HUES48 (cell line): Measurements from ENCODE around the gene ZNF764.

Source experiments
- H3K27ac ChIP-seq: one replicate; pipeline ENCODE4 v1.7.0; 2013; ENCODE audit warnings: low read depth, low read length, inconsistent platforms
- H3K27me3 ChIP-seq: 2 replicates; pipeline ENCODE4 v1.6.1; 2013; ENCODE audit warnings: mild to moderate bottlenecking, low read length; ENCODE audit not compliant: control insufficient read depth, insufficient read depth
- H3K36me3 ChIP-seq: 2 replicates; pipeline ENCODE4 v1.6.1; 2013; ENCODE audit warnings: low read length; ENCODE audit not compliant: control insufficient read depth, insufficient read depth
- H3K4me1 ChIP-seq: 2 replicates; pipeline ENCODE4 v1.6.1; 2013; ENCODE audit warnings: mild to moderate bottlenecking, low read length; ENCODE audit not compliant: control insufficient read depth, insufficient read depth
- H3K4me3 ChIP-seq: 2 replicates; pipeline ENCODE4 v1.5.1; 2013; ENCODE audit warnings: mild to moderate bottlenecking, low read depth, low read length
- H3K9ac ChIP-seq: 2 replicates; pipeline ENCODE4 v1.6.1; 2013; ENCODE audit warnings: mild to moderate bottlenecking, low read depth, low read length, moderate library complexity
- H3K9me3 ChIP-seq: 2 replicates; pipeline ENCODE4 v1.6.1; 2013; ENCODE audit warnings: low read length; ENCODE audit not compliant: control insufficient read depth, insufficient read depth

ZNF764 gene

DNA sequence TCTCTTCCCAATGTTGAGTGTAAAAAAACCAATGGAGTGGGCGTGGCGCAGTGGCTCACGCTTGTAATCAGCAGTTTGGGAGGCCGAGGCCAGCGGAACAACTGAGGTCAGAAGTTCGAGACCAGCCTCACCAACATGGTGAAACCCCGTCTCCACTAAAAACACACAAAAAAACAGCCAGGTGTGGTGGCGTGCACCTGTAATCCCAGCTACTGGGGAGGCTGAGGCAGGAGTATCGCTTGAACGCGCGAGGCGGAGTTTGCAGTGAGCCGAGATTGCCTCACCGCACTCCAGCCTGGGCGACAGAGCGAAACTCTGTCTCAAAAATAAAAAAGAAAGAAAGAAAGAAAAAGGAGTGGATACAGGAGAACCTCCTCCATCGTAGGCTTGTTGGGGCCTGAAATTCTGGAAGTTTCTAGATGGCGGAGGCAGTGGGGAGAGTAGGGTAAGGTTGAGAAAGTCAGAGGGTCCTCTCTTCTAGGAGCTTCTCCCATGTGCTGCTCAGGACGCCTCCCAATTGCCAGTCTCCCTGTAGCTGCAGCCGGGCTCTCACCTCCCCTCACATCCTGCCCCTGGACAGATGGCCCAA lies 709 bp upstream of the ZNF764 start:
- Histone ChIP-seq H3K9me3 (no peaks in the 10 kb centered on the region), H3K27ac (peak overlapping the region; percentile 96), H3K9ac (peak overlapping the region; percentile 60), H3K36me3 (peaks cover 20% of the 10 kb centered on the region), H3K4me3 (peak overlapping the region; percentile 51), H3K4me1 (peaks cover 6% of the 10 kb centered on the region; the same call in 1 of the 2 replicates), H3K27me3 (no peaks in the 10 kb centered on the region)

DNA sequence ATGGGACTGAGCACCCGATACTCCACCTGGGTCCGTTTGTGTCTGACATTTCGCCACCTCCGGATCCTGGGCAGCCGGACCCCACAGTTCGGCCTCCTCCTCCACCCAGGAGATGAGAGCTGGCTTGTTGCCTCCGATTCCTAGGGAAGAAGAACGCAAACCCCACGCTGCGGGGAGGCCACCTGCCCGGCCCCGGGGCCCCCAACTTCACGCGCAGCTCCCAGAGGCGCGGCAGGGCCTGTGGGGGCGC lies 542 bp downstream of the ZNF764 start:
- Histone ChIP-seq H3K27ac (peak overlapping the region; percentile 96), H3K4me3 (peak overlapping the region; percentile 99), H3K36me3 (peaks cover 28% of the 10 kb centered on the region), H3K4me1 (peaks cover 6% of the 10 kb centered on the region; the same call in 1 of the 2 replicates), H3K27me3 (no peaks in the 10 kb centered on the region), H3K9ac (peak overlapping the region; percentile 84), H3K9me3 (no peaks in the 10 kb centered on the region)

GRCh38 chr16:30556125-30556473 lies 2.1 kb downstream of the ZNF764 start:
- no peaks in the 10 kb centered on the region for H3K27me3 ChIP-seq
- H3K4me1 ChIP-seq, result peaks cover 6% of the 10 kb centered on the region; the same call in 1 of the 2 replicates
- H3K9ac ChIP-seq, result no peak overlapping the region
- H3K4me3 ChIP-seq, result no peak overlapping the region
- H3K36me3 ChIP-seq, result peaks cover 28% of the 10 kb centered on the region
- no peaks in the 10 kb centered on the region for H3K9me3 ChIP-seq
- H3K27ac ChIP-seq, result no peak overlapping the region

GRCh38 chr16:30555315-30556124 lies 2.7 kb downstream of the ZNF764 start:
- Histone ChIP-seq H3K36me3 (peaks cover 28% of the 10 kb centered on the region), H3K4me1 (peaks cover 6% of the 10 kb centered on the region; the same call in 1 of the 2 replicates), H3K9me3 (no peaks in the 10 kb centered on the region), H3K27me3 (no peaks in the 10 kb centered on the region), H3K27ac (no peak overlapping the region), H3K9ac (no peak overlapping the region), H3K4me3 (no peak overlapping the region)

- no peak overlapping the region for H3K4me3 ChIP-seq
- peaks cover 6% of the 10 kb centered on the region; the same call in 1 of the 2 replicates for H3K4me1 ChIP-seq
- no peaks in the 10 kb centered on the region for H3K27me3 ChIP-seq
- H3K27ac ChIP-seq, result no peak overlapping the region
- H3K9me3 ChIP-seq, result no peaks in the 10 kb centered on the region
- peaks cover 28% of the 10 kb centered on the region for H3K36me3 ChIP-seq
- no peak overlapping the region for H3K9ac ChIP-seq
Measured at GRCh38 chr16:30554557-30555314, 3.4 kb downstream of the ZNF764 start.

GRCh38 chr16:30553393-30553899 lies 4.7 kb downstream of the ZNF764 start:
- no peaks in the 10 kb centered on the region for H3K27me3 ChIP-seq
- H3K36me3 ChIP-seq, result peaks cover 28% of the 10 kb centered on the region
- no peak overlapping the region for H3K4me3 ChIP-seq
- H3K9me3 ChIP-seq, result no peaks in the 10 kb centered on the region
- no peak overlapping the region for H3K9ac ChIP-seq
- H3K4me1 ChIP-seq, result peaks cover 8% of the 10 kb centered on the region
- H3K27ac ChIP-seq, result no peak overlapping the region

DNA sequence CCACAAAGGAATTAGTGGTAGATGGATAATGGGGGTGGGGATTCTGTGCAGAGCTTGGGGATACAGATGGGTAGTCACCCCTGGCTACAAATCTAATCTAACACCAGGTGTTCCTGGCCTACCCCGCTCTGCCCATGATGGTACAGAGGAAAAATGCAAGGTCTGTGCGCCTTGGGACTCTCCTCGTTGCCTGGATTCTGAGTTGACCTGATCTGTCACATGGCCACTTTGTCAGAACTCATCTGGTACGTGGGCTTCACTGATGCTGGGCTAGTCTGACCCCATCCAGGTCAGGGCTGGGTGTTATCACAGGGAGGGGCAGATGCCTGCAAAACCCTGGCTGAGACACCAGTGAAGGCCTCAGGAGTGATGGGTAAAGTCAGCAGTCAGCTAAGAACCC lies 5.2 kb downstream of the ZNF764 start:
- peaks cover 28% of the 10 kb centered on the region for H3K36me3 ChIP-seq
- H3K9ac ChIP-seq, result no peak overlapping the region
- H3K4me3 ChIP-seq, result no peak overlapping the region
- H3K9me3 ChIP-seq, result no peaks in the 10 kb centered on the region
- no peak overlapping the region for H3K27ac ChIP-seq
- H3K27me3 ChIP-seq, result no peaks in the 10 kb centered on the region
- H3K4me1 ChIP-seq, result peaks cover 13% of the 10 kb centered on the region

DNA sequence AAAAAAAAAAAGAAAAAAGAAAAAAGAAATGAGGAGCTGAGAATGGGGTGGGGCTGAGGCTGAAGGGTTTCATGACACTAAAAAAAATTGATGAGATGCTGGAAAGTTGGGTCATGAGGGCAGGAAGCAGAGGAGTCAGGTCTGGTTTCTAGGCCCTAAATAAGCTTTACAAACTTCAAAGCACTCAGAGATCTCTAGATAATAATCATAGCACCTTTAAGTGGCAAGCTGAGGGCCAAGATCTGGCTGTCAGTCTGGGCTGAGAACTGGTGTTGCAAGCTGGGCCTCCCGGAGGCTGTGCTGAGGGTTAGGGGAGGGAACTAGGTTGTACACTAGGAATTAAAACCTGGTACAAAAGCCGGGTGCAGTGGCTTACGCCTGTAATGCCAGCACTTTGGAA lies 6.4 kb downstream of the ZNF764 start:
- H3K9me3 ChIP-seq, result no peaks in the 10 kb centered on the region
- H3K36me3 ChIP-seq, result peaks cover 28% of the 10 kb centered on the region
- H3K9ac ChIP-seq, result no peak overlapping the region
- H3K4me1 ChIP-seq, result peaks cover 15% of the 10 kb centered on the region
- no peaks in the 10 kb centered on the region for H3K27me3 ChIP-seq
- H3K4me3 ChIP-seq, result no peak overlapping the region
- no peak overlapping the region for H3K27ac ChIP-seq

- peak overlapping the region; percentile 53 for H3K27ac ChIP-seq
- H3K4me1 ChIP-seq, result peaks cover 18% of the 10 kb centered on the region
- H3K36me3 ChIP-seq, result peaks cover 5% of the 10 kb centered on the region; the same call in 1 of the 2 replicates
- no peak overlapping the region for H3K9ac ChIP-seq
- no peaks in the 10 kb centered on the region for H3K27me3 ChIP-seq
- no peak overlapping the region for H3K4me3 ChIP-seq
- H3K9me3 ChIP-seq, result no peaks in the 10 kb centered on the region
Measured at GRCh38 chr16:30548416-30549253, 9.5 kb downstream of the ZNF764 start.

DNA sequence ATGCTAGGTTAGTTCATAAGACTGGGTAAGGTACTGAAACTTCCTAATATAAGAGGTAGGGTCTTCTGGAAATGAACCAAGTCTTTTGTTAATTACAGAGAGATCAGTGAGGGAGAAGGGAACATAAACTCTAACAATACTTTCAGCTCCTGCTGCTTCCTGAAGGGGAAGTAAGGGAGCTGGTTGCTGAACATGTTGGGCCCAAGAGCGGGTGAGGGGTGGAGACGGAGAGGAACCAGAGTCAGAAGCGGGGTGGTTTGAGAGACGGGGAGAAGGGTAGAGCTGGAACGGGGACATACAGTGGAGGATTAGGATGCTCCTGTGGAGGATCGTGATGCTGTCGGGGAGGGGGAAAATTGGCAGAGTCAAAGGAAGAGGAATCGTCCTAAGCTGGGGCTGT lies 12.1 kb downstream of the ZNF764 start:
- Histone ChIP-seq H3K9me3 (no peaks in the 10 kb centered on the region), H3K9ac (no peak overlapping the region), H3K4me1 (peaks cover 43% of the 10 kb centered on the region), H3K27ac (no peak overlapping the region), H3K4me3 (no peak overlapping the region), H3K27me3 (no peaks in the 10 kb centered on the region), H3K36me3 (no peaks in the 10 kb centered on the region)
